Sciatic nerve (tissue), 2 donors: ENCODE measurements around the gene ASIC4. TPM values are rescaled to one million over a fixed set of nuclear protein-coding genes. Genes with fewer than 3 reads are reported as not detected.

ENCODE experiments used
- ATAC-seq: fragments of 200-7000 bp; cut with Tn5 transposase; one replicate; pipeline ENCODE4 v1.9.1; 2020; ENCODE audit warnings: mild to moderate bottlenecking, moderate library complexity
- DNase-seq: peaks from one replicate; pipeline ENCODE4 v3.0.0-alpha.2; 2020; ENCODE audit warnings: low spot score
- intact Hi-C: fragments of 100-400 bp; cut with DNase I; formaldehyde crosslinking; loops from one replicate; pipeline ENCODE4 v1.14.2; 2022
- total RNA-seq: library from RNA; stranded (reverse); fragmentation: NEBNext Ultra II Directional; extraction: Animal tissue kit (Norgen Biotek cat#: 25700); gene quantifications from one replicate; pipeline ENCODE4 v1.2.1, GENCODE V29; 2021
- donor health status: DM: no; HTN: no; CAD: no.
- donor health status: DM: no; HTN: no; CAD: no.

The ASIC4 gene, protein sequence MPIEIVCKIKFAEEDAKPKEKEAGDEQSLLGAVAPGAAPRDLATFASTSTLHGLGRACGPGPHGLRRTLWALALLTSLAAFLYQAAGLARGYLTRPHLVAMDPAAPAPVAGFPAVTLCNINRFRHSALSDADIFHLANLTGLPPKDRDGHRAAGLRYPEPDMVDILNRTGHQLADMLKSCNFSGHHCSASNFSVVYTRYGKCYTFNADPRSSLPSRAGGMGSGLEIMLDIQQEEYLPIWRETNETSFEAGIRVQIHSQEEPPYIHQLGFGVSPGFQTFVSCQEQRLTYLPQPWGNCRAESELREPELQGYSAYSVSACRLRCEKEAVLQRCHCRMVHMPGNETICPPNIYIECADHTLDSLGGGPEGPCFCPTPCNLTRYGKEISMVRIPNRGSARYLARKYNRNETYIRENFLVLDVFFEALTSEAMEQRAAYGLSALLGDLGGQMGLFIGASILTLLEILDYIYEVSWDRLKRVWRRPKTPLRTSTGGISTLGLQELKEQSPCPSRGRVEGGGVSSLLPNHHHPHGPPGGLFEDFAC
- 0.31 TPM for total RNA-seq

DNA sequence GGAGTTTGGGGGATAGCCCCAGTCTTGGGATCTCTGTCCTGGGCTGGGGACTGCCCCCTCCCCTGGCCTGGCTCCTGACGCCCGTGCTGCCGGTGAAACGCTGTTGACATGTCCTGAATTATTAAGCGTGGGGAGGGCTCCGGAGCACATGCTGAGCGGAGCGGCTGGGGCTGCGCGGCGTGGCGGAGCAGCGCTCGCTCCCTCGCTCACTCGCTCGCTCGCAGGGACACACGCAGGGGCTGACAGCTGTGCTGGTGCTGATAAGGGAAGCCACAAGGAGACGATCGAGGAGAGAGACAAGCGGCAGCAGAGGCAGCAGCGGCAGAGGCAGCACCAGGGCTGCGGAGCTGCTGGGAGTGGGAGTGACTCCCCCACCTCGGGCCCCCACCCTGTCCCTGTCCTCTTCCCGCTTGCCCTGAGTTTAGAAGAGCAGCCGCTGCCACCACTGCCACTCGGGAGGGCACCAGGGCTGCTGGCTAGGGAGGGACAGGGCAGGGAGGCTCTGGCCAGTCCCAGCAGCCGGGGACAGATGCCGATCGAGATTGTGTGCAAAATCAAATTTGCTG lies at the start of gene ASIC4:
Gene ASIC4 (plus strand): TSS at position 287 of the 566 bp plus-strand sequence. CDS start 243 bp downstream, at position 530.
- no peak for ATAC-seq
- DNase-seq: no peak
- intact Hi-C loops: no loop called here

DNA sequence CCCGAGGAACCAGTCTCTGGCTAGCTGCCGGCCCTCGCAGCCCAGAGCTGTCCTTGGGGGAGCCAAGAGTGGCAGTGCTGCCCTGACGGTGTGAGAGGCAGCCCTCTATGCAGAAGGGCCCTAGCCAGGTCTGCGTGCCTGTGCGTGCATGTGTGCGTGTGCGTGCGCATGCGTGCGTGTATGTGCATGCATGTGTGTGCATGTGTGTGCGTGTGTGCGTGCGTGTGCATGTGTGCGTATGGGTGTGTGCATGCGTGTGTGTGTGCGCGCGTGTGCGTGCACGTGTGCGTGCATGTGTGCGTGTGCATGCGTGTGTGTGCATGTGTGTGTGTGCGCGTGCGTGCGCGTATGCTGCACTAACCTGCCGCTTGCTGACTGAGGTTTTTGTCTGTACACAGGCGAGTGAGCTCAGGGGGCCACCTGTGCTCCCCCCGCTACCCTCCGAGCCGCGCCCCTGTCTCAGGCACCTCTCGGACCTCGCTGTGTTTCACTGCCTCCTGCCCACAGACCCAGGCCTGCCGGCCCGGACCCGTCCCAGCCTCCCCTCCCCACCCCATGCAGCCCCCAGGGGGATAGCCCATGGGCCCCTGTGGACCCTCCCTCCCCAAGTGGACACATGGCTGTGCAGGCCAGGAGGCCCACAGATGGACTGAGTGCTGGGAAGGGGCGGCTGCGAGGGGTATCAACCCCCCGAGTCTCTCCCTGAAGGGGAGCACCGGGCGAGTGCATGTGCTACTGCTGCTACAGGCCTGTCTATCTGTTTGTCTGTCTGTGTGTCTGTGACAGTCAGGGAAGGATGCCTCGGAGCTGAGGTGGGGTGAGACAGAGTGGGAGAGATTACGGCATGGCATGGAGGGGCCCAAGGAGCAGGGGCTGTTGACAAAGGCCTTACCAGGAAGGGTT lies 48.4 kb upstream of the ASIC4 start:
- ATAC-seq: no peak
- intact Hi-C loops: no loop called here
- DNase-seq: no peak

DNA sequence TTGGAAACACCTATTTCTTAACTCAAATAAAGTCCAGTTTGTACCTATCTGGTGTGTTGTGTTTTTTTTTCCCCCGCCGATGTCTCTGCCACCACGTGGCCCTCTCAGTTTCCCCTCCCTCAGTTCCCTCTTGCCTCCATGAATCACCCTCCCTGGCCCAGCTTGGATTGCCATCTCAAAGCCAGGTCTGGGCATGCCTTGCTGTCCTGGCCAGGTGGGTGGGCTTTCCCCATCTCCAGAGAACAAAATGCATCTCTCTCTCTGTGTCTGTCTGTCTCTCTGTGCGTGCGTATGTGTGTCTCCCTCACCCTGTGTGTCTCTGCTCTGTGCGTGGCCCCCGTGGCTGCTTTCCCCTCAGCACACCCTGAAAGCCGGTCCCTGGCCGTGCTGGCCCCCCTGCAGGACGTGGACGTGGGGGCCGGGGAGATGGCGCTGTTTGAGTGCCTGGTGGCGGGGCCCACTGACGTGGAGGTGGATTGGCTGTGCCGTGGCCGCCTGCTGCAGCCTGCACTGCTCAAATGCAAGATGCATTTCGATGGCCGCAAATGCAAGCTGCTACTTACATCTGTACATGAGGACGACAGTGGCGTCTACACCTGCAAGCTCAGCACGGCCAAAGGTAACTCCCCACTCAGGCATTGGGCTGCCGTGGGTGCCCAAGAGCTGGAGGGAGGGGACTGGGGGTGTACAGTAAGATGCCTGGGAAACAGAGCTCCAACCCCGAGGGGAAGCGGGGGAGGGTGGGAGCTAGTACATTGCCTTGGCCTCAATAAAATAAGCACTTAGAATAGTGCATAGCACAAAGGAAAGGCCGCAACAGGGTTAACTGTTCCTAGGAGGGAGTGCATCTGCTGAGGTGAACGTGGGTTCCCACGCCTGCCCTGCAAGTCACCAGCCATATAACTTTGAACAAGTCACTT lies 47.2 kb upstream of the ASIC4 start:
- ATAC-seq (no peak), DNase-seq (no peak)
- intact Hi-C loops: no loop called here

DNA sequence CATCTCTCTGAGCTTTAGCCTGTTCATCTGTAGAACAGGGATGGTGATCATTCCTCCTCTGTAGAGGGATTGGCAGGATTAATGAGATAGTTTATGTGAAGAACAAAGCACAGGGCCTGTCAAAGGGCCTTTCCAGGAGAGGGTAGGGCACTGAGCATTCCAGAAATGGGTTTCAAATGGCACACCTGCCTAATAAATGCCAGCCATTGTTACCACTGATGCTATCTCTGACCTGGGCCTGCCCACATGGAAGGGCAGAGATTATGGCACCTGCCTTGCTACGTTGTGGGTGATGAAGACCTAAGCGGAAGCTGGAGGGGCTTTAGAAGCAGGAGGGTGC lies 46.6 kb upstream of the ASIC4 start:
- DNase-seq (no peak), ATAC-seq (no peak)
- intact Hi-C loops: no loop called here

DNA sequence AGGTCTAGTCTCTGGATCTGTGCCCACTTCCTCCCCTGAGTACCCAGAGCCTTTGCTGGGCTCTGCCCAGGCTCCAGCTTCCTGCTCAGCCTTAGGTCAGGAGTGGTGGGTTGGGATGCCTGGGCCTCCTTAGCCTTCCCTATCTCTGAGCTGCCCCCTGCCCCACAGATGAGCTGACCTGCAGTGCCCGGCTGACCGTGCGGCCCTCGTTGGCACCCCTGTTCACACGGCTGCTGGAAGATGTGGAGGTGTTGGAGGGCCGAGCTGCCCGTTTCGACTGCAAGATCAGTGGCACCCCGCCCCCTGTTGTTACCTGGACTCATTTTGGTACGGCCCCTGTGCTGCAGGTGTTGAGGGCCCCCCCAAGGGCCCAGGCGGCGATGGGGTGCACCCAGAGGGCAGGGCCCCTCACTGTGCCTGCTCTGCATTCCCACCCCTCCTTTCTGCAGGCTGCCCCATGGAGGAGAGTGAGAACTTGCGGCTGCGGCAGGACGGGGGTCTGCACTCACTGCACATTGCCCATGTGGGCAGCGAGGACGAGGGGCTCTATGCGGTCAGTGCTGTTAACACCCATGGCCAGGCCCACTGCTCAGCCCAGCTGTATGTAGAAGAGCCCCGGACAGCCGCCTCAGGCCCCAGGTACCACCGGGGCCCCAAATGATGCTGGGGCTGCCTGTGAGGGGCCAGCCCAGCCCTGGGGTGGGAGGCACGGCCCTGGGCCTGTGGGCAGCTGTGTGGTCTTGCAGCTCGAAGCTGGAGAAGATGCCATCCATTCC lies 45.7 kb upstream of the ASIC4 start:
- DNase-seq (no peak), ATAC-seq (no peak)
- intact Hi-C loops: no loop called here

DNA sequence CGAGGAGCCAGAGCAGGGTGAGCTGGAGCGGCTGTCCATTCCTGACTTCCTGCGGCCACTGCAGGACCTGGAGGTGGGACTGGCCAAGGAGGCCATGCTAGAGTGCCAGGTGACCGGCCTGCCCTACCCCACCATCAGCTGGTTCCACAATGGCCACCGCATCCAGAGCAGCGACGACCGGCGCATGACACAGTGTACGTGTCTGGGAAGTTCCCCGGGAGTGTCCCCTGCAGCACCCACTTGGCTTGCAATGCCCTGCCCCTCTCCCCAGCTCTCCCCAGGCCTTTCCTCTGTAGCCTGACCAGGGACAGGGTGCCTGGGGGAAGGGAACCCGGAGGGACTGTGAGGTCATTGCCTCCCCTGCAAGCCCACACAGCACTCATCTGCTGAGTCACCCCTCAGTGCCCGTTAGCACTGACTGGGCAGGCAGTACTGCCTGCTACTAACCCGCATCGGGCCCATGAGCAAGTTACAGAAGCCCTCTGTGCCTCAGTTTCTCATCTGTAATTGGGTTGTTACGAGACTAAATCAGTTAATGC lies 45.0 kb upstream of the ASIC4 start:
- DNase-seq: no peak
- intact Hi-C loops: no loop called here
- ATAC-seq: no peak

DNA sequence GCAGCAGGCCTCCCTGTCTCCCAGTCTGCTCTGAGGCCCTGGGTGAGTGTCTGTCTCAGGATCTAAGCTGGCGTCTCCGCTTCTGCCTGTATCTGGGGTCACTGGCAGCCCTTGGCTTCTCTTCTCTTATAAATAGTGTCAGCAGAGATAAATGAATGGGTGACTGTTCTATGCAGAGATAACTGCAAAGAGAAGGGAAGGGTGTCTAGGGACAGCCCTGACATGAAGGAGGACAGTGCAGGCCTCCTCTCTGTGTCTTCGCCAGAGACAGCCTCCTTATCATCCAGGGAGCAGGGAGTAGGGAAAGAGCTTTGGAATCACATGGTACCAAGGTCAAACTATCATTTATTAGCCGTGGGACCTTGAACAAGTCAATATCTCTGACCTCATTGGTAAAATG lies 43.9 kb upstream of the ASIC4 start:
- no peak for ATAC-seq

DNA sequence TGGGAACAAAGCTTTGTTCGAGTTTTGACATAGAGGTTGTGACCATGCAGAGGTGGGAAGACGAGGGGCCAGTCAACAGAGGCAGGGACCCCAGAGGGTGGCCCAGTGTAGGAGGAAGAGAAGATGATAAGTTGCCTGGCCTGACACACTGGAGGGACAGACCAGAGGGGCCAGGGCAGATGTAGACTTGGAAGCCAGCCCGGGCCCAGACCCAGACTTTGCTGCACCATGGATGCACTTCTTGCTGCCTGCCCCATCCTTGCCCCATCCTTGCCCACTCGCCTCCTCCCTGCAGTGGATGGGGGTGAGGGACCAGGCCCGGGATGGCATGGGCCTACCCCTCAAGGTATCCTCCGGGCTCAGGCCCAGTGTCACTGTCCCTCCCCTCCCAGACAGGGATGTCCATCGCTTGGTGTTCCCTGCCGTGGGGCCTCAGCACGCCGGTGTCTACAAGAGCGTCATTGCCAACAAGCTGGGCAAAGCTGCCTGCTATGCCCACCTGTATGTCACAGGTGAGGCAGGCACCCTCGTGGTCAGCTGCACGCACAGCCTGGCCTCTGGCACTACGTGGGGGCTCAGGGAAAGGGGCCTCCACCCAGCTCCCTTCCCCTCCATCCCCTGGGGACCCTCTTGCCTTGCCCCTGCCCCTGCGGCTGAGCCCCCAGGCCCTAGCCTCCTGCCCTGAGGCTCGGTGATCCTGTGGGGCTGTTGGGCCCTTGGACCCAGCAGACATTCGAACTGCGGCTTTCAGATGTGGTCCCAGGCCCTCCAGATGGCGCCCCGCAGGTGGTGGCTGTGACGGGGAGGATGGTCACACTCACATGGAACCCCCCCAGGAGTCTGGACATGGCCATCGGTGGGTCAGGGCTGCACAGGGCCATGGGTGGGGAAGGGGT lies 42.6 kb upstream of the ASIC4 start:
- DNase-seq: no peak
- no peak for ATAC-seq
- intact Hi-C loops: no loop called here

More for the DNA sequence above, 43.9 kb upstream of the ASIC4 start:
- no peak for DNase-seq
- intact Hi-C loops: no loop called here

DNA sequence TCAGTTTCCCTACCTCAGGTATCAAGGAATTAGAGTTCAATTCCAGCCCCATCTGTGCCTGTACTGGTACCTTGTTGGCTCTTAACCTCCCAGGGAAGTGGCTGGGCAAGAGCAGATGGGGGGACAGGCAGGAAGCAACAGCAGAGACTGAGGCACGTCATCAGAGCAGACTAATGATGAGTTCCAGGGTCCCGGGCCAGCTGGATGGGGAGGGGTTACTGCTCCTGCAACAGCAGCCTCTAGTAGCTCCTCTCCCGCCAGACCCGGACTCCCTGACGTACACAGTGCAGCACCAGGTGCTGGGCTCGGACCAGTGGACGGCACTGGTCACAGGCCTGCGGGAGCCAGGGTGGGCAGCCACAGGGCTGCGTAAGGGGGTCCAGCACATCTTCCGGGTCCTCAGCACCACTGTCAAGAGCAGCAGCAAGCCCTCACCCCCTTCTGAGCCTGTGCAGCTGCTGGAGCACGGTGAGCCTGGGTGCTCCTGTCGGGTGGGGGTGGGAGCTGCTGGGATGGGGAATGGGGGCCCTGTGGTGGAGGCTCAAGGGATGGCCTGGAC lies 41.6 kb upstream of the ASIC4 start:
- no peak for DNase-seq
- ATAC-seq: no peak
- intact Hi-C loops: no loop called here

DNA sequence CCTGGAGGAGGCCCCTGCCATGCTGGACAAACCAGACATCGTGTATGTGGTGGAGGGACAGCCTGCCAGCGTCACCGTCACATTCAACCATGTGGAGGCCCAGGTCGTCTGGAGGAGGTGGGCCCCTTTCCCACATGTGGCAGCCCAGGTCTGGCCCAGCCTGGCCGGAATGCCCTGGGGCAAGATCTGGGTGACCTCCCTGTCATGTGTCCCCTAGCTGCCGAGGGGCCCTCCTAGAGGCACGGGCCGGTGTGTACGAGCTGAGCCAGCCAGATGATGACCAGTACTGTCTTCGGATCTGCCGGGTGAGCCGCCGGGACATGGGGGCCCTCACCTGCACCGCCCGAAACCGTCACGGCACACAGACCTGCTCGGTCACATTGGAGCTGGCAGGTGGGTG lies 40.8 kb upstream of the ASIC4 start:
- DNase-seq: no peak
- intact Hi-C loops: no loop called here
- ATAC-seq: no peak

DNA sequence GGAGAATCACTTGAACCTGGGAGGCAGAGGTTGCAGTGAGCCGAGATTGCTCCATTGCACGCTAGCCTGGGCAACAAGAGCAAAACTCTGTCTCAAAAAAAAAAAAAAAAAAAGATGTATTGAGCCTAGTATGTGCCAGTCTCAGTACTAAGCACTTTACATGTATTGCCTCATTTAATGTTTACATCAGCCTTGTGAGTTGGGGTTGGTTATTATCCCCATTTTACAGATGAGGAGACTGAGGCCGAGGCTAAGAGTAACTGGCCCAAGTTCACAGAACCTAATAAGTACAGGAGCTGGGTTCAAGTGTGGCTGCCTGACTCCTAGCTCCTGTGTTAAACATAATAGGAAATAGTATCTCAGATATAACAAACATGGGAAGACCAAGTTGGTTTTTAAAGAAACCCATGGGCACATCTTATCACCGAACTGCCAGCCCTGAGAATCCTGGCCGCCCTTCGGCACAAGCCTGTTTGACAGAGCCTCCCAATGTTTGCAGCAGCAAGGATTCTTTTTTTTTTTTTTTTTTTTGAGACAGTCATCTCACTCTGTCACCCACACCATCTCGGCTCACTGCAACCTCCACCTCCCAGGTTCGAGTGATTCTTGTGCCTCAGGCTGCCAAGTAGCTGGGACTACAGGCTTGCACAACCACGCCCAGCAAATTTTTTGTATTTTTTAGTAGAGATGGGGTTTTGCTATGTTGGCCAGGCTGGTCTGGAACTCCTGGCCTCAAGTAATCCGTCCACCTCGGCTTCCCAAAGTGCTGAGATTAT lies 39.8 kb upstream of the ASIC4 start:
- DNase-seq (no peak), ATAC-seq (no peak)
- intact Hi-C loops: no loop called here

DNA sequence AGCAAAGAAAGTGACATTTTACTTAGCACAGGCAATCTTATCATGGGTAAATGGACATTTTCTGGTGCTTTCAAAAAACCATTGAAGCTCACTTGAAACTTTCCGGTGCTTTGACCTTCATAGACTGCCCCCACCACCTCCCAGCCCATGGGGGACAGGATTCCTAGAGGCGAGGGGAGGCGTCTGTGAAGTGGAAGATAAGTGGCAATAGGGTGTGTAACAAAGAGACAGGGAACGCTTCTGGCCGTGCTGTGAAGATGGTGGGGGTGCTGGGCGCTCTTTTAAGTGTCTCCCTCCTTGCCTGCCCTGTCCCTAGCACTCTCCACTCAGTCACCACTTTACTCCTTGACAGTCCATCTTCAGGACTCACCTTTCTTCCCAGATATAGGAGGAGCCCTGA lies 39.0 kb upstream of the ASIC4 start:
- intact Hi-C loops: no loop called here
- no peak for ATAC-seq
- DNase-seq: no peak

DNA sequence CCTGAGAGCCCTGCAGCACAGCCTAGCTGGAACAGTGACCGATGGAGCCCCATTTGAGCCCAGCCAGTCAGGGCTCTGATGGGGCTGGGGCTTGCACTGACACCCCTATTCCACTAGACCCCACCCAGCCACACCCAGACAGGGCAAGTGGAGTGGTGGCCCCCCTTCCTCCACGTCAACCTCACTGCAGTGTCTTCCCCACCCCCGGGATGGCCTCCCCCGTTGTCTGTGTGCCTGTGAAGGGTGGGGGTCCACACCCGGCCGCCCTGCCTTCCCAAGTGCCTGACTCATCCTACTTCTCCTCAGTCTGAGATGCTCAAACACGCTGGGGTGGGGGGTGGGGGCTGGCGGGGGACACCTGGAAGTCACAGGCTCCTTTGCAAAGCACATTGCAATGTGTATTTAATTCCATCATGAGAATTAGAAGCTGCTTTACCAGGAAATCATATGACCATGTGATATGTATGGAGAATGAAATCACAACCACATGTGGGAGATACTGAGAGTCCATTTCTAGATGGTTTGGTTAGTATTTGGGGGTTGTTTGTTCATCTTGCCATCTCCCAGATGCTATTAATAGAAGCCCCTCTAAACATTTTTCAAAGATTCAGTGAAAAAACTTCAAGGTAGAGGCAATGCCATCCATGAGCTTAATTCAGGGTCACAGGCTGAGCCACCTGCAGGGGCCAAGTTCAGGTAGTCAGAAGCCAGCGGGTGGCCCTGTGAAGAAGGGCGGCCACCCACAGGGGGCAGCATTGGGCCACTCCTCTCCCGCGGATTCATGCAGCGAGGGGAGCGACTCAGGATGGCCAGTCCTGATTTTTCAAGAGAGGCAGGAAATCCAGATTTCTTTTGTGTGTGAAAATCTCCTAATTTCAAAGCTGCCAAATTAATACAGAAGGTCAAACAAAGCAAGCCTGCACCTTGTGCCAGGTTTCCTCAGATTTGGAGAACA lies 38.3 kb upstream of the ASIC4 start:
- DNase-seq: peak; percentile 85
- ATAC-seq: peak; percentile 74
- intact Hi-C loops: no loop called here

DNA sequence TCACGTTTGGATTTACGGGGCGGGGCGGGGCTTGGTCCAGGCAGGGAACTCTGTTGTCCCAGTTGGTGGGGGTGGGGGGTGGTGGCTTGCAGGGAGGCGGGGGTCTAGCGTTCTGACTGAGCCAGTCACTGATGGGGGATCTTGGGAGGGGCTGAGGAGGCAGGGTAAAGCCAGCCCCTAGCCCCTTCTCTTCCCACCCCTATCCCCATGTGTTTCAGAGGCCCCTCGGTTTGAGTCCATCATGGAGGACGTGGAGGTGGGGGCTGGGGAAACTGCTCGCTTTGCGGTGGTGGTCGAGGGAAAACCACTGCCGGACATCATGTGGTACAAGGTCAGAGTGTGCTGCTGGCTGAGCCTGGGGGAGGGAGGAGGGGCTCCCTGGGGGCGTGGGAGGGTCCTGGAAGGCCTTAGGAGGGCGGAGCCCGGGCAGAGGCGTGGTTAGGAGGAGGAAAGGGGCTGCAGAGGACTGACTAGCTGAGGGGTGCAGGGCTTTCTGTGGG lies 37.6 kb upstream of the ASIC4 start:
- ATAC-seq (no peak), DNase-seq (no peak)
- intact Hi-C loops: no loop called here
